ENCODE measurements around the gene MAP4K4. TPM values are rescaled to one million over a fixed set of nuclear protein-coding genes. Genes with fewer than 3 reads are reported as not detected.

The MAP4K4 gene
- total and polyA plus RNA-seq, 2 of the 4 experiments (the other 2 are of a cell fraction): 89.4 to 124 TPM

GRCh38 chr2:101689114-101689825 is 8.2 kb upstream of the MAP4K4 start:
- no peaks in the 10 kb centered on the region for H3K4me1 ChIP-seq (ENCODE audit: control insufficient read depth, insufficient read depth, low read length)
- in situ Hi-C loops (cut with MboI; ENCODE audit: low sequenced_read_pairs): loop anchor here (25.0 kb wide), 1 partner anchor 177 kb away; no protein-coding TSS in a partner anchor

More at GRCh38 chr2:101689114-101689825, 8.2 kb upstream of the MAP4K4 start:
- CTCF ChIA-PET: no interaction called here
- no peak overlapping the region for H3K18ac ChIP-seq (ENCODE audit: low read depth, low read length)
- no peak overlapping the region for H2BK20ac ChIP-seq (ENCODE audit: low read depth, low read length)
- no peak overlapping the region for H3K4me2 ChIP-seq (ENCODE audit: low read depth, low read length)
- no CpG with 5 or more reads among the region's 1 CpG for WGBS, 2 experiments (ENCODE audit: extremely low coverage in 2 of 2, insufficient read length in 1 of 2)
- H3K4ac ChIP-seq (ENCODE audit: low read depth, low read length): no peak overlapping the region
- H3K9me1 ChIP-seq (ENCODE audit: insufficient read depth, low read length): no peaks in the 10 kb centered on the region
- H2BK15ac ChIP-seq (ENCODE audit: low read depth, low read length): no peak overlapping the region
- no peak overlapping the region for H4K5ac ChIP-seq (ENCODE audit: low read depth, low read length)
- no peaks in the 10 kb centered on the region for H3K79me1 ChIP-seq (ENCODE audit: low read depth in 1 of 2, low read length in 2 of 2)
- H3K36me3 ChIP-seq (ENCODE audit: control insufficient read depth, insufficient read depth, low read length): no peaks in the 10 kb centered on the region
- H3K27ac ChIP-seq (ENCODE audit: insufficient read depth, low read length): no peak overlapping the region
- no peaks in the 10 kb centered on the region for H3K27me3 ChIP-seq (ENCODE audit: control insufficient read depth, insufficient read depth, low read length)
- H2AFZ ChIP-seq (replicated peaks; ENCODE audit: low read length, poor library complexity): no peak overlapping the region
- no peak overlapping the region for H3K14ac ChIP-seq (replicated peaks; ENCODE audit: low read depth, low read length)
- H3K9ac ChIP-seq (ENCODE audit: low read depth, low read length): no peak overlapping the region
- no peak for ATAC-seq (ENCODE audit: low read depth)
- H4K8ac ChIP-seq (ENCODE audit: low read depth in 2 of 2, low read length in 2 of 2): no peak overlapping the region
- no peak overlapping the region for H2BK5ac ChIP-seq (ENCODE audit: low read depth, low read length, poor library complexity, severe bottlenecking)
- no peak overlapping the region for H3K4me3 ChIP-seq (ENCODE audit: insufficient read depth, low read depth, low read length)
- no peak overlapping the region for H4K91ac ChIP-seq (ENCODE audit: insufficient read depth, low read depth, low read length)
- H3K9me3 ChIP-seq (ENCODE audit: control insufficient read depth, insufficient read depth, low read length): no peaks in the 10 kb centered on the region
- no peaks in the 10 kb centered on the region for H4K20me1 ChIP-seq (ENCODE audit: insufficient read depth, low read length)
- TF ChIP-seq CEBPB (IDR thresholded peaks at IDR 0.05; ENCODE audit: low read depth, low read length) (no peak), FOS (IDR thresholded peaks at IDR 0.05; ENCODE audit: low read depth, low read length) (no peak), SMC3 (IDR thresholded peaks at IDR 0.05; ENCODE audit: low read depth, low read length) (no peak), CTCF (conservative IDR thresholded peaks at IDR 0.05; ENCODE audit: low read depth, low read length) (no peak), USF2 (IDR thresholded peaks at IDR 0.05; ENCODE audit: low read depth, low read length) (no peak), CHD1 (IDR thresholded peaks at IDR 0.05; ENCODE audit: low read depth, low read length) (no peak), NFE2L2 (IDR thresholded peaks at IDR 0.05; ENCODE audit: low read depth, low read length) (no peak), RFX5 (IDR thresholded peaks at IDR 0.05; ENCODE audit: low read depth, low read length) (no peak), MXI1 (IDR thresholded peaks at IDR 0.05; ENCODE audit: borderline replicate concordance, low read depth, low read length) (no peak), MAZ (IDR thresholded peaks at IDR 0.05; ENCODE audit: borderline replicate concordance, low read depth, low read length) (no peak), POLR2A (IDR thresholded peaks at IDR 0.05; ENCODE audit: low read depth, low read length) (no peak), RCOR1 (IDR thresholded peaks at IDR 0.05; ENCODE audit: insufficient replicate concordance, low read length) (no peak), RAD21 (IDR thresholded peaks at IDR 0.05; ENCODE audit: low read length) (no peak), ELK1 (IDR thresholded peaks at IDR 0.05; ENCODE audit: borderline replicate concordance, low read depth, low read length) (no peak), MAFK (IDR thresholded peaks at IDR 0.05; ENCODE audit: low read depth, low read length) (no peak), BHLHE40 (IDR thresholded peaks at IDR 0.05; ENCODE audit: low read depth, low read length) (no peak)
- no peak overlapping the region for H2AK9ac ChIP-seq (replicated peaks; ENCODE audit: low read depth, low read length, poor library complexity)
- no peak overlapping the region for H3K56ac ChIP-seq (ENCODE audit: extremely low read depth, insufficient read depth, low read length)
- intact Hi-C loops (cut with micrococcal nuclease): no loop called here
- DNase-seq: no peak
- BruUV-seq (replicated peaks): no TSS peak
- dilution Hi-C loops (cut with HindIII; ENCODE audit: low sequenced_read_pairs, unreplicated experiment): no loop called here
- H2BK120ac ChIP-seq (ENCODE audit: low read depth, low read length): no peak overlapping the region
- no peak overlapping the region for H2AK5ac ChIP-seq (ENCODE audit: low read depth, low read length)
- H3K23ac ChIP-seq (ENCODE audit: low read depth, low read length): no peak overlapping the region
- POLR2A ChIA-PET (ENCODE audit: unreplicated experiment): no interaction called here
